NCI-H187 treated with DMSO at 0.1 percent for 48 hours (cell line): ENCODE data around the gene BTBD9.
A peak's percentile ranks its signal among the peaks of the same experiment; 100 is the strongest.

Experiments
- DNase-seq: peaks from one replicate; lab custom pipeline; 2025; lab: John Stamatoyannopoulos, UW

The BTBD9 gene

GRCh38 chr6:38507173-38507572 is 132.6 kb downstream of the BTBD9 start:
- DNase-seq = no peak

- no peak for DNase-seq
These were observed 133.9 kb downstream of the BTBD9 start for GRCh38 chr6:38505826-38506225.

- DNase-seq = no peak
These were observed 134.7 kb downstream of the BTBD9 start for GRCh38 chr6:38504996-38505395.

GRCh38 chr6:38503960-38504682 is 135.6 kb downstream of the BTBD9 start:
- DNase-seq = no peak

GRCh38 chr6:38503032-38503773 is 136.5 kb downstream of the BTBD9 start:
- DNase-seq = peak; percentile 96

- DNase-seq = no peak
These were observed 137.3 kb downstream of the BTBD9 start for GRCh38 chr6:38502423-38502822.

- no peak for DNase-seq
These were observed 137.8 kb downstream of the BTBD9 start for GRCh38 chr6:38501931-38502330.

GRCh38 chr6:38499529-38500096 is 140.1 kb downstream of the BTBD9 start:
- DNase-seq = no peak

- DNase-seq = no peak
These were observed 140.8 kb downstream of the BTBD9 start for GRCh38 chr6:38498805-38499445.

GRCh38 chr6:38498085-38498484 is 141.6 kb downstream of the BTBD9 start:
- DNase-seq = no peak

- DNase-seq = no peak
These were observed 142.2 kb downstream of the BTBD9 start for GRCh38 chr6:38497546-38497945.

- no peak for DNase-seq
These were observed 143.7 kb downstream of the BTBD9 start for GRCh38 chr6:38495922-38496635.

GRCh38 chr6:38495518-38495917 is 144.2 kb downstream of the BTBD9 start:
- no peak for DNase-seq

- DNase-seq = no peak
These were observed 145.7 kb downstream of the BTBD9 start for GRCh38 chr6:38493931-38494547.

- no peak for DNase-seq
These were observed 147.7 kb downstream of the BTBD9 start for GRCh38 chr6:38492031-38492430.

GRCh38 chr6:38489951-38490350 is 149.8 kb downstream of the BTBD9 start:
- DNase-seq = no peak

- DNase-seq = no peak
These were observed 152.3 kb downstream of the BTBD9 start for GRCh38 chr6:38487423-38487822.

GRCh38 chr6:38485488-38485887 is 154.2 kb downstream of the BTBD9 start:
- no peak for DNase-seq

GRCh38 chr6:38484656-38485055 is 155.1 kb downstream of the BTBD9 start:
- DNase-seq = no peak

GRCh38 chr6:38483526-38483925 is 156.2 kb downstream of the BTBD9 start:
- no peak for DNase-seq

GRCh38 chr6:38482466-38482865 is 157.3 kb downstream of the BTBD9 start:
- no peak for DNase-seq

GRCh38 chr6:38481851-38482250 is 157.9 kb downstream of the BTBD9 start:
- DNase-seq = no peak
